Head of caudate nucleus (tissue), 42 donors: ENCODE measurements around the gene PITPNM3.

Experiments used
- DNase-seq, 42 donors: peaks; one replicate each; pipeline versions ENCODE4 v3.0.0 to v3.0.0-alpha.2; 2020 to 2021; ENCODE audit warnings: mixed read lengths in 7 of 42
- intact Hi-C: fragments of 100-400 bp; cut with DNase I; formaldehyde crosslinking; loops from one replicate; pipeline ENCODE4 v1.15.0; 2022

Gene PITPNM3

DNA sequence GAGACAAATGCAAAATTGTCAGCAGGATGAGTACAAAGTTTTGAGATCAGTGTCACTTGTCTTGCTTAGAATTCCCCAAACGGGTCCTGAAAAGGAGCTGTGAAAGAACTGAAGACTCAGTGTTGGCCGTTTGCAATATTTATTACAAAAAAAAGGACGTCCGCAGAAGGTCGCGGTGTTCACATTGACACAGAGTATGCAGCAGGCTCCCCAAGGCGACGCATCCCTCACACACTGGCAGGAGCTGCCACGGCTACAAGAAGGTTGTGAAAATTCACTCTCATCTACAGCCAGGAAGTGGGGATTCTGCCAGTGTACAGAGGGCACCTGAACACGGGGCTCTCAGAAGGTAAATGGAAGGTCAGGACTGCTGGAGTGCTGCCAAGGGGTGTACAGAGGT lies 147.6 kb downstream of the PITPNM3 start:
- no peak for DNase-seq
- intact Hi-C loops = no loop called here

DNA sequence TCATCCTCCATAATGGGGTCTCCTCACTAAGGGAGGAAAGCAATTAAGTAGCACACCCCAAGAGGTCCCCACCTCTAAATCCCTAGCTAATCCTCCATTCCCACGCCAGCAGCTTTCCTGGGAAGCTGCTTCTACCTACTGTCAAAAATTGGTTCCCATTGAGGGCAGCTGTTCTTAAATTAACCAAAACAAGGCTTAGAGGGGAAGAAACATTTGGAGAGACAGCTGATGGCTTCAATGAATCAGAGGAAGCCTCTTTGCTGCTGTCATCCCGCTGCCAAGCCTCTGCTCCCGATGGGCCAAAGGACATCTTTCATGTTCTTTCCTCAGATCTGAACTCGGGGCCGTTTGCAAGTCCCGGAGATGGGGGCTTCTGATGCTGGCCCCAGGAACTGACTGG lies 148.1 kb downstream of the PITPNM3 start:
- no peak for DNase-seq
- intact Hi-C loops = no loop called here

DNA sequence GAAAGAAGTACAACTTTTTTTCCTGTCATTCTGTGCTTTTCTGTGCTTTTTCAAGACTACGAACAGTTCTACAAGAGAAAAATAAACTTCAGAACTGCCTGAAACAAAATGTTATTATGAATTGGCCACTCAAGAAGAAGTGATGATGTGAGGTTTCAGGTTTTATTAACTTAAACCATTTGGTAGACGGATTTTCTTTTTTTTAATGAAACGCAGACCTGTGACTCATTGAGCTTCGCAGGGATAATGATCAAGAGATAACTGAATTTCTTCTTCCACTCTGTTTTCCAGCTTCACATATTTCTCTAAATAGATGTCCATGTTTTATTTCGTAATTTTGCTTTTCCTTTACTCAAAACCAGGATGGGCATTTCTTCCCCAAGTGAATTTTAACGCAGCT lies 154.1 kb downstream of the PITPNM3 start:
- intact Hi-C loops = no loop called here
- no peak for DNase-seq
